Muscle of leg (tissue), 11 donors: ENCODE results near the gene MSI2. TPM values are rescaled to one million over a fixed set of nuclear protein-coding genes. Genes with fewer than 3 reads are reported as not detected.

Experiments
- DNase-seq: peaks from one replicate; pipeline ENCODE4 v3.0.0; 2013
- H3K27ac ChIP-seq: one replicate; pipeline ENCODE4 v1.5.1; 2013; ENCODE audit warnings: mild to moderate bottlenecking, low read length, control low read depth
- H3K27me3 ChIP-seq: one replicate; pipeline ENCODE4 v1.6.1; 2013; ENCODE audit warnings: low read length; ENCODE audit not compliant: control insufficient read depth, insufficient read depth
- H3K36me3 ChIP-seq: one replicate; pipeline ENCODE4 v1.6.1; 2013; ENCODE audit warnings: low read length; ENCODE audit not compliant: control insufficient read depth, insufficient read depth
- H3K4me1 ChIP-seq: one replicate; pipeline ENCODE4 v1.6.1; 2013; ENCODE audit warnings: low read length; ENCODE audit not compliant: control insufficient read depth, insufficient read depth
- H3K4me3 ChIP-seq: one replicate; pipeline ENCODE4 v1.5.1; 2013; ENCODE audit warnings: low read length, control low read depth
- H3K9me3 ChIP-seq: replicated peaks from 2 replicates; pipeline ENCODE4 v1.6.1; 2013; ENCODE audit warnings: low read depth, low read length; ENCODE audit not compliant: control insufficient read depth
- WGBS: methylation state at CpG from one replicate; pipeline ENCODE4 v1.1.5; 2013; ENCODE audit warnings: missing lambda C conversion rate; ENCODE audit not compliant: insufficient coverage; 5-methylcytosine and 5-hydroxymethylcytosine counted together
- polyA plus RNA-seq, 8 donors: library from polyadenylated mRNA; unstranded; fragments of 120-200 nt; gene quantifications; one replicate each; pipeline versions ENCODE4 v1.2.1 to v1.2.3, GENCODE V29; 2013; ENCODE audit warnings: inconsistent platforms in 1 of 8, low replicate concordance in 1 of 8; ENCODE audit not compliant: insufficient read length in 8 of 8, insufficient read depth in 1 of 8
- total RNA-seq: library from RNA; stranded (reverse); fragments of 120-200 nt; gene quantifications from one replicate; pipeline ENCODE4 v1.2.4, GENCODE V29; 2013

The MSI2 gene
- total and polyA plus RNA-seq, 9 donors: 21.5 to 32.0 (median 27.4) TPM

GRCh38 chr17:57704448-57704847, 448.1 kb downstream of the MSI2 start:
- Histone ChIP-seq H3K36me3 (no peaks in the 10 kb centered on the region), H3K4me3 (no peak overlapping the region), H3K4me1 (peaks cover 14% of the 10 kb centered on the region), H3K27ac (no peak overlapping the region), H3K27me3 (peaks cover 8% of the 10 kb centered on the region), H3K9me3 (no peaks in the 10 kb centered on the region)
- WGBS: 100% methylated on average over 1 of the region's 1 CpG
- DNase-seq: no peak

- Histone ChIP-seq H3K36me3 (no peaks in the 10 kb centered on the region), H3K9me3 (no peaks in the 10 kb centered on the region), H3K4me1 (peaks cover 14% of the 10 kb centered on the region), H3K4me3 (no peak overlapping the region), H3K27me3 (peaks cover 5% of the 10 kb centered on the region), H3K27ac (no peak overlapping the region)
- DNase-seq: no peak
- WGBS: 61% methylated on average over 9 of the region's 12 CpGs
These were observed 449.8 kb downstream of the MSI2 start for GRCh38 chr17:57705921-57706695.

GRCh38 chr17:57706761-57707160, 450.4 kb downstream of the MSI2 start:
- Histone ChIP-seq H3K4me1 (peaks cover 14% of the 10 kb centered on the region), H3K27ac (no peak overlapping the region), H3K36me3 (no peaks in the 10 kb centered on the region), H3K9me3 (no peaks in the 10 kb centered on the region), H3K27me3 (peaks cover 5% of the 10 kb centered on the region), H3K4me3 (no peak overlapping the region)
- 72% methylated on average over 4 of the region's 9 CpGs for WGBS
- no peak for DNase-seq

GRCh38 chr17:57707892-57708291, 451.6 kb downstream of the MSI2 start:
- Histone ChIP-seq H3K4me3 (no peak overlapping the region), H3K9me3 (no peaks in the 10 kb centered on the region), H3K4me1 (peaks cover 14% of the 10 kb centered on the region), H3K27ac (peak overlapping the region; percentile 77), H3K27me3 (peaks cover 5% of the 10 kb centered on the region), H3K36me3 (no peaks in the 10 kb centered on the region)
- 13% methylated on average over 4 of the region's 6 CpGs for WGBS
- peak; percentile 65 for DNase-seq

- H3K9me3 ChIP-seq: no peaks in the 10 kb centered on the region
- peak; percentile 29 for DNase-seq
- peak overlapping the region; percentile 77 for H3K27ac ChIP-seq
- no peak overlapping the region for H3K4me3 ChIP-seq
- H3K4me1 ChIP-seq: peaks cover 14% of the 10 kb centered on the region
- H3K27me3 ChIP-seq: peaks cover 5% of the 10 kb centered on the region
- no peaks in the 10 kb centered on the region for H3K36me3 ChIP-seq
- WGBS: 22% methylated on average over 2 of the region's 2 CpGs
These were observed 452.1 kb downstream of the MSI2 start for GRCh38 chr17:57708410-57708809.

GRCh38 chr17:57713140-57713539, 456.8 kb downstream of the MSI2 start:
- WGBS: 75% methylated on average over 5 of the region's 7 CpGs
- H3K4me3 ChIP-seq: no peak overlapping the region
- no peaks in the 10 kb centered on the region for H3K9me3 ChIP-seq
- H3K27me3 ChIP-seq: peaks cover 11% of the 10 kb centered on the region
- no peaks in the 10 kb centered on the region for H3K36me3 ChIP-seq
- DNase-seq: peak; percentile 22
- no peak overlapping the region for H3K27ac ChIP-seq
- peaks cover 12% of the 10 kb centered on the region for H3K4me1 ChIP-seq

GRCh38 chr17:57714665-57715180, 458.4 kb downstream of the MSI2 start:
- 58% methylated on average over 2 of the region's 7 CpGs for WGBS
- Histone ChIP-seq H3K9me3 (no peaks in the 10 kb centered on the region), H3K27me3 (peaks cover 16% of the 10 kb centered on the region), H3K4me1 (peaks cover 7% of the 10 kb centered on the region), H3K36me3 (no peaks in the 10 kb centered on the region), H3K27ac (no peak overlapping the region), H3K4me3 (no peak overlapping the region)
- DNase-seq: peak; percentile 20

GRCh38 chr17:57715981-57716380, 459.7 kb downstream of the MSI2 start:
- no peak for DNase-seq
- H3K4me1 ChIP-seq: peaks cover 7% of the 10 kb centered on the region
- H3K27me3 ChIP-seq: peaks cover 18% of the 10 kb centered on the region
- no CpG with 5 or more reads among the region's 1 CpG for WGBS
- no peak overlapping the region for H3K27ac ChIP-seq
- H3K4me3 ChIP-seq: no peak overlapping the region
- no peaks in the 10 kb centered on the region for H3K36me3 ChIP-seq
- no peaks in the 10 kb centered on the region for H3K9me3 ChIP-seq

- WGBS: 83% methylated on average over 4 of the region's 8 CpGs
- H3K9me3 ChIP-seq: no peaks in the 10 kb centered on the region
- no peaks in the 10 kb centered on the region for H3K36me3 ChIP-seq
- no peak overlapping the region for H3K4me3 ChIP-seq
- no peak overlapping the region for H3K27ac ChIP-seq
- H3K27me3 ChIP-seq: peaks cover 20% of the 10 kb centered on the region
- peaks cover 26% of the 10 kb centered on the region for H3K4me1 ChIP-seq
- DNase-seq: no peak
These were observed 462.6 kb downstream of the MSI2 start for GRCh38 chr17:57718878-57719277.

GRCh38 chr17:57720386-57721035, 464.2 kb downstream of the MSI2 start:
- Histone ChIP-seq H3K9me3 (no peaks in the 10 kb centered on the region), H3K36me3 (no peaks in the 10 kb centered on the region), H3K27me3 (peaks cover 17% of the 10 kb centered on the region), H3K27ac (no peak overlapping the region), H3K4me1 (peaks cover 30% of the 10 kb centered on the region), H3K4me3 (no peak overlapping the region)
- no CpG with 5 or more reads among the region's 2 CpGs for WGBS
- no peak for DNase-seq
